GM21367 (cell line): ENCODE measurements around the gene METTL21A.
"Not testable (repeated sequence)": the region's sequence is repeated elsewhere in the genome, so short reads cannot be mapped to it uniquely, and the experiment has no call there.

Experiments
- ATAC-seq: cut with Tn5 transposase; IDR thresholded peaks from one replicate; pipeline ENCODE4 v1.9.1; 2021; ENCODE audit not compliant: unreplicated experiment

METTL21A gene

GRCh38 chr2:207625014-207625907 lies at the start of gene METTL21A:
METTL21A (minus strand) TSS chr2:207625394; CDS start chr2:207624375, 1,019 bp downstream.
- ATAC-seq, result peak; percentile 55

- ATAC-seq, result no peak
These were observed 49.6 kb upstream of the METTL21A start for GRCh38 chr2:207674826-207675225.

GRCh38 chr2:207674266-207674774 lies 49.1 kb upstream of the METTL21A start:
- no peak for ATAC-seq

GRCh38 chr2:207673431-207673830 lies 48.2 kb upstream of the METTL21A start:
- no peak for ATAC-seq

GRCh38 chr2:207670887-207671286 lies 45.7 kb upstream of the METTL21A start:
- ATAC-seq, result no peak

GRCh38 chr2:207663870-207664545 lies 38.8 kb upstream of the METTL21A start:
- ATAC-seq, result no peak

- peak; percentile 93 for ATAC-seq
These were observed 37.0 kb upstream of the METTL21A start for GRCh38 chr2:207662203-207662602.

GRCh38 chr2:207660994-207661393 lies 35.8 kb upstream of the METTL21A start:
- ATAC-seq, result no peak

GRCh38 chr2:207658156-207658555 lies 33.0 kb upstream of the METTL21A start:
- ATAC-seq, result no peak

GRCh38 chr2:207655000-207655399 lies 29.8 kb upstream of the METTL21A start:
- no peak for ATAC-seq

GRCh38 chr2:207646582-207646981 lies 21.4 kb upstream of the METTL21A start:
- not testable (repeated sequence) for ATAC-seq

- ATAC-seq, result no peak
These were observed 18.7 kb upstream of the METTL21A start for GRCh38 chr2:207643892-207644291.

- ATAC-seq, result no peak
These were observed 15.5 kb upstream of the METTL21A start for GRCh38 chr2:207640661-207641060.

- ATAC-seq, result no peak
These were observed 15.0 kb upstream of the METTL21A start for GRCh38 chr2:207640160-207640559.

GRCh38 chr2:207639288-207639687 lies 14.1 kb upstream of the METTL21A start:
- not testable (repeated sequence) for ATAC-seq

GRCh38 chr2:207635468-207636200 lies 10.4 kb upstream of the METTL21A start:
- ATAC-seq, result no peak

GRCh38 chr2:207633686-207634085 lies 8.5 kb upstream of the METTL21A start:
- no peak for ATAC-seq

- no peak for ATAC-seq
These were observed 7.6 kb upstream of the METTL21A start for GRCh38 chr2:207632575-207633493.

- no peak for ATAC-seq
These were observed 5.3 kb upstream of the METTL21A start for GRCh38 chr2:207630491-207630890.

GRCh38 chr2:207629553-207629952 lies 4.4 kb upstream of the METTL21A start:
- ATAC-seq, result no peak
